Measurements from ENCODE around the gene GABRB1. TPM values are rescaled to one million over a fixed set of nuclear protein-coding genes. Genes with fewer than 3 reads are reported as not detected.

The GABRB1 gene
- total RNA-seq, 5 donors from 2014 or later (not counting 1 experiment from before 2014, with no cell fraction given) = not detected

DNA sequence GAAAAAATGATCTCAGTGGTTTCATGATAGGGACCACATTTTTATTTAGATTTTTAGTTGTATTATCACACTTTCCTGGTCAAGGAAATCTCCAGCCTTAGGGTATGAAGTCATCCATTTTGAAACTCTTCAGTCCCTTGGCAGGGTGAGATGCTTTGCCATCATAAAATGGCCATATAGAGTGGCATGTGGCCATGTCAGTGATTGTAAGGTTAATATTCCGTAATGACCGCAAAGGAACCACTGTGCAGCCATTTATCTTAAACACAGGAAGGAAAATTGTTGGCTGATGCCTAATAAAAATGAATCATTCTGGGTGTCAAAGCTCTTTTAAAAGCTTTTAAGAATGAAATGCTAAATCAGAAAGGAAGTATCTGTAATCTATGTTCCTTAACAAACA is 396.6 kb downstream of the GABRB1 start:
- no peak for ATAC-seq (replicated peaks in 1 of 4)
- CTCF ChIA-PET = no interaction called here
- WGBS (ENCODE audit: insufficient coverage) = no CpG with 5 or more reads among the region's 2 CpGs

GRCh38 chr4:47432749-47433148 is 401.4 kb downstream of the GABRB1 start:
- Mint-ChIP-seq H3K4me1 (no peaks in the 10 kb centered on the region), H3K27ac (no peak overlapping the region), H3K36me3 (peaks cover 4% of the 10 kb centered on the region), H3K27me3 (peaks cover 3 to 4% of the 10 kb centered on the region in 2 donors), H3K9me3 (peaks cover 0 to 3% (median 0%) of the 10 kb centered on the region in 3 donors), H3K4me3 (no peak overlapping the region)
- Histone ChIP-seq H3K4me3 (ENCODE audit: control insufficient read depth in 1 of 2, extremely low read depth in 1 of 2, low read length in 1 of 2) (no peak overlapping the region), H3K27ac (ENCODE audit: low read length) (no peak overlapping the region), H3K4me1 (ENCODE audit: control insufficient read depth in 1 of 2, extremely low read depth in 1 of 2, insufficient read depth in 2 of 2, low read length in 2 of 2) (no peaks in the 10 kb centered on the region), H3K36me3 (ENCODE audit: control insufficient read depth in 2 of 2, extremely low read depth in 1 of 2, insufficient read depth in 1 of 2, low read length in 1 of 2) (no peaks in the 10 kb centered on the region), H3K9me3 (no peaks in the 10 kb centered on the region), H3K27me3 (replicated peaks in 1 of 2; ENCODE audit: control insufficient read depth in 2 of 2, extremely low read depth in 1 of 2, insufficient read depth in 2 of 2, low read length in 1 of 2) (no peaks in the 10 kb centered on the region)
- DNase-seq (no peak), ATAC-seq (replicated peaks in 1 of 4) (no peak)
- CTCF ChIA-PET = no interaction called here
- WGBS (ENCODE audit: insufficient coverage) = no CpG with 5 or more reads among the region's 1 CpG
- POLR2A ChIA-PET = interaction anchor here in 1 of 2 donors (0.7 kb wide), 1 partner anchor 43 kb away, joined by 3 read pairs; no protein-coding TSS in a partner anchor

More for the DNA sequence above, 396.6 kb downstream of the GABRB1 start:
- no peaks in the 10 kb centered on the region for H3K4me1 ChIP-seq (ENCODE audit: control insufficient read depth in 1 of 2, extremely low read depth in 1 of 2, insufficient read depth in 2 of 2, low read length in 2 of 2)
- no peak overlapping the region for H3K27ac ChIP-seq (ENCODE audit: low read length)
- Mint-ChIP-seq H3K27ac (no peak overlapping the region), H3K27me3 (peaks cover 4 to 9% of the 10 kb centered on the region in 2 donors), H3K4me3 (no peak overlapping the region), H3K36me3 (no peaks in the 10 kb centered on the region), H3K9me3 (no peaks in the 10 kb centered on the region), H3K4me1 (no peaks in the 10 kb centered on the region)
- no peak overlapping the region for H3K4me3 ChIP-seq (ENCODE audit: control insufficient read depth in 1 of 2, extremely low read depth in 1 of 2, low read length in 1 of 2)
- no peaks in the 10 kb centered on the region for H3K9me3 ChIP-seq
- no peak for DNase-seq
- H3K36me3 ChIP-seq (ENCODE audit: control insufficient read depth in 2 of 2, extremely low read depth in 1 of 2, insufficient read depth in 1 of 2, low read length in 1 of 2) = no peaks in the 10 kb centered on the region
- POLR2A ChIA-PET = no interaction called here
- no peaks in the 10 kb centered on the region for H3K27me3 ChIP-seq (replicated peaks in 1 of 2; ENCODE audit: control insufficient read depth in 2 of 2, extremely low read depth in 1 of 2, insufficient read depth in 2 of 2, low read length in 1 of 2)

DNA sequence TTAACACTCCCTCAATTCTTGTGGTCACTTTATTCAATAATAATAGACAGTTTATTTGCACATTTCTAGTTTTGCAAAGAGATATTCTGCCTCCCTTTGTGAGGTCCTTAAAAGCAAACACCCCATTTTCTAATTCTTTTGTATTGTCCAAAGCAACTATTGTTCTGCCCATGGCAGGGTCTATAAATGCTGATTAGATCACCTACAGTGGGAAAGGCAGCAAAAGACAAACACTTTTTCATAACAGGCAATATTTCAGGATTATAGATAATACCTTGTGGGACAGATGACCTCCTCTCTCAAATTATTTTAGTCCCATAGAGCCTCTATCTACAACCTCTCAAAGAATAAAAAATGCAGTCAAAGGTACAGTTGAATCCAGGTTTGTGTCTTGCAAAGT is 403.6 kb downstream of the GABRB1 start:
- no peaks in the 10 kb centered on the region for H3K9me3 ChIP-seq

GRCh38 chr4:47442980-47443379 is 411.6 kb downstream of the GABRB1 start:
- H3K36me3 ChIP-seq (ENCODE audit: control insufficient read depth in 2 of 2, extremely low read depth in 1 of 2, insufficient read depth in 1 of 2, low read length in 1 of 2) = no peaks in the 10 kb centered on the region
- H3K27ac Mint-ChIP-seq = peak overlapping the region in 1 of 2 donors; percentile 11
- ATAC-seq (replicated peaks in 1 of 4) (no peak), DNase-seq (peak in 1 of 35 experiments; percentile 8)
- H3K4me3 Mint-ChIP-seq = no peak overlapping the region
- peaks cover 24% of the 10 kb centered on the region for H3K36me3 Mint-ChIP-seq
- 50% methylated on average over 2 of the region's 5 CpGs for WGBS (ENCODE audit: insufficient coverage)
- H3K4me3 ChIP-seq (ENCODE audit: control insufficient read depth in 1 of 2, extremely low read depth in 1 of 2, low read length in 1 of 2) = no peak overlapping the region
- H3K4me1 ChIP-seq (ENCODE audit: control insufficient read depth in 1 of 2, extremely low read depth in 1 of 2, insufficient read depth in 2 of 2, low read length in 2 of 2) = peaks cover 0 to 3% of the 10 kb centered on the region in 2 experiments
- ChIA-PET POLR2A (no interaction called here), CTCF (no interaction called here)
- H3K4me1 Mint-ChIP-seq = peaks cover 10 to 15% (median 12%) of the 10 kb centered on the region in 3 donors
- H3K9me3 Mint-ChIP-seq = no peaks in the 10 kb centered on the region
- H3K27me3 ChIP-seq (replicated peaks in 1 of 2; ENCODE audit: control insufficient read depth in 2 of 2, extremely low read depth in 1 of 2, insufficient read depth in 2 of 2, low read length in 1 of 2) = no peaks in the 10 kb centered on the region
- no peaks in the 10 kb centered on the region for H3K9me3 ChIP-seq
- no peaks in the 10 kb centered on the region for H3K27me3 Mint-ChIP-seq
- no peak overlapping the region for H3K27ac ChIP-seq (ENCODE audit: low read length)

More for the DNA sequence above, 403.6 kb downstream of the GABRB1 start:
- ChIA-PET CTCF (no interaction called here), POLR2A (no interaction called here)
- H3K4me3 ChIP-seq (ENCODE audit: control insufficient read depth in 1 of 2, extremely low read depth in 1 of 2, low read length in 1 of 2) = no peak overlapping the region
- H3K27ac ChIP-seq (ENCODE audit: low read length) = no peak overlapping the region
- no peaks in the 10 kb centered on the region for H3K36me3 ChIP-seq (ENCODE audit: control insufficient read depth in 2 of 2, extremely low read depth in 1 of 2, insufficient read depth in 1 of 2, low read length in 1 of 2)
- Mint-ChIP-seq H3K9me3 (peaks cover 0 to 3% (median 0%) of the 10 kb centered on the region in 3 donors), H3K27me3 (peaks cover 0 to 2% of the 10 kb centered on the region in 2 donors), H3K4me3 (no peak overlapping the region), H3K36me3 (peaks cover 4% of the 10 kb centered on the region), H3K27ac (no peak overlapping the region), H3K4me1 (no peaks in the 10 kb centered on the region)
- no peak for ATAC-seq (replicated peaks in 1 of 4)
- H3K4me1 ChIP-seq (ENCODE audit: control insufficient read depth in 1 of 2, extremely low read depth in 1 of 2, insufficient read depth in 2 of 2, low read length in 2 of 2) = no peaks in the 10 kb centered on the region
- no peaks in the 10 kb centered on the region for H3K27me3 ChIP-seq (replicated peaks in 1 of 2; ENCODE audit: control insufficient read depth in 2 of 2, extremely low read depth in 1 of 2, insufficient read depth in 2 of 2, low read length in 1 of 2)
- no peak for DNase-seq

GRCh38 chr4:47444031-47444430 is 412.7 kb downstream of the GABRB1 start:
- Histone ChIP-seq H3K27me3 (replicated peaks in 1 of 2; ENCODE audit: control insufficient read depth in 2 of 2, extremely low read depth in 1 of 2, insufficient read depth in 2 of 2, low read length in 1 of 2) (no peaks in the 10 kb centered on the region), H3K36me3 (ENCODE audit: control insufficient read depth in 2 of 2, extremely low read depth in 1 of 2, insufficient read depth in 1 of 2, low read length in 1 of 2) (no peaks in the 10 kb centered on the region), H3K27ac (ENCODE audit: low read length) (no peak overlapping the region), H3K4me3 (ENCODE audit: control insufficient read depth in 1 of 2, extremely low read depth in 1 of 2, low read length in 1 of 2) (no peak overlapping the region), H3K4me1 (ENCODE audit: control insufficient read depth in 1 of 2, extremely low read depth in 1 of 2, insufficient read depth in 2 of 2, low read length in 2 of 2) (peaks cover 0 to 3% of the 10 kb centered on the region in 2 experiments), H3K9me3 (no peaks in the 10 kb centered on the region)
- H3K27me3 Mint-ChIP-seq = no peaks in the 10 kb centered on the region
- DNase-seq = no peak
- WGBS (ENCODE audit: insufficient coverage) = 100% methylated on average over 2 of the region's 2 CpGs
- no peak overlapping the region for H3K4me3 Mint-ChIP-seq
- H3K36me3 Mint-ChIP-seq = peaks cover 34% of the 10 kb centered on the region
- H3K27ac Mint-ChIP-seq = no peak overlapping the region
- peaks cover 10 to 15% (median 12%) of the 10 kb centered on the region in 3 donors for H3K4me1 Mint-ChIP-seq
- ChIA-PET POLR2A (no interaction called here), CTCF (no interaction called here)
- no peak for ATAC-seq (replicated peaks in 1 of 4)
- no peaks in the 10 kb centered on the region for H3K9me3 Mint-ChIP-seq

GRCh38 chr4:47451657-47452056 is 420.3 kb downstream of the GABRB1 start:
- Histone ChIP-seq H3K36me3 (ENCODE audit: control insufficient read depth in 2 of 2, extremely low read depth in 1 of 2, insufficient read depth in 1 of 2, low read length in 1 of 2) (peaks cover 0 to 41% of the 10 kb centered on the region in 2 donors), H3K9me3 (no peaks in the 10 kb centered on the region), H3K27ac (ENCODE audit: low read length) (no peak overlapping the region), H3K4me3 (ENCODE audit: control insufficient read depth in 1 of 2, extremely low read depth in 1 of 2, low read length in 1 of 2) (no peak overlapping the region), H3K27me3 (replicated peaks in 1 of 2; ENCODE audit: control insufficient read depth in 2 of 2, extremely low read depth in 1 of 2, insufficient read depth in 2 of 2, low read length in 1 of 2) (no peaks in the 10 kb centered on the region), H3K4me1 (ENCODE audit: control insufficient read depth in 1 of 2, extremely low read depth in 1 of 2, insufficient read depth in 2 of 2, low read length in 2 of 2) (no peaks in the 10 kb centered on the region)
- 83% methylated on average over 1 of the region's 4 CpGs for WGBS (ENCODE audit: insufficient coverage)
- no peak overlapping the region for H3K4me3 Mint-ChIP-seq
- no peak overlapping the region for H3K27ac Mint-ChIP-seq
- DNase-seq (no peak), ATAC-seq (replicated peaks in 1 of 4) (no peak)
- H3K36me3 Mint-ChIP-seq = peaks cover 61% of the 10 kb centered on the region
- H3K27me3 Mint-ChIP-seq = no peaks in the 10 kb centered on the region
- peaks cover 8 to 13% (median 8%) of the 10 kb centered on the region in 3 donors for H3K4me1 Mint-ChIP-seq
- H3K9me3 Mint-ChIP-seq = no peaks in the 10 kb centered on the region
- POLR2A ChIA-PET = no interaction called here
- CTCF ChIA-PET = no interaction called here
